ENCODE data around the gene ATP10A.

ATP10A gene

GRCh38 chr15:25893596-25893995 lies 30.5 kb upstream of the ATP10A start:
- no peak for TF ChIP-seq CTCF (IDR thresholded peaks at IDR 0.05)

DNA sequence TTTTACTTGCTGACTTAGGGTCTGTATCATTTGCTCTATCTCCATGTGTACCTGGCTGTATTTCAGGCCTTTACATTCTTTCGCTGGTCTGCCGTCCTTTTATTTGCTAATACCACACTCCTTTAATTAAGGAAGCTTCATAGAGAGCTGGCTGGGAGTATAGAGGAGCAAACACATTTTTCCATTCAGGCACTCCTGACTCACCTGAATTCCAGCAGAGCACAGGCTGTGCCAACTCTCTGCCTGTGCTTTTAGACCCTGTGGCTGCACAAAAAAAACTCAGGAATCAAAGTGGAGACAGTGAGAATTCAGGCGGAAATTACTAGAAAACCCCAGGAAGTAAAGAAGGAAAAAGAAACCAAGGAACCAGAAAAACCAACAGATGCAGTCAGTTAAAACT lies 29.0 kb upstream of the ATP10A start:
- TF ChIP-seq CTCF (IDR thresholded peaks at IDR 0.05), result no peak

DNA sequence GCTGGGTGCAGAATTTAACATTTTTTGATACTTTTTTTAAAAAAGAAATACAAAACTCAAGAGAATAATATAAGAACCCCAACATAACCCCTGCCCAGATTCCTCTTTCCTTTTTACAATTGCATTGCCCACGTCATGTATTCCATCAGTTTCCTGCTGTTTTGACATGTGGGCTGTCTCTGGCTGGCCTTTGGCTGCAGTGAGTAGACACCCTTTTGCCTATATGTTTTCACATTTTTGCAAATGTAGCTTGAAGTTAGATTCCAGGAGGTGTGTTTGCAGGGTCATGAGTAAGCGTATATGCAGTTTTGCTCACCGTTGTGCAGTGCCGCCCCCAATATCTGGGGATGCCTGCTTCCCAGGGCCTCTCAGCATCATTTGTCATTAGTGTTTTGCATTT lies 28.0 kb upstream of the ATP10A start:
- TF ChIP-seq CTCF (IDR thresholded peaks at IDR 0.05), result no peak

- TF ChIP-seq CTCF (IDR thresholded peaks at IDR 0.05), result no peak
Measured at GRCh38 chr15:25890529-25890928, 27.4 kb upstream of the ATP10A start.

DNA sequence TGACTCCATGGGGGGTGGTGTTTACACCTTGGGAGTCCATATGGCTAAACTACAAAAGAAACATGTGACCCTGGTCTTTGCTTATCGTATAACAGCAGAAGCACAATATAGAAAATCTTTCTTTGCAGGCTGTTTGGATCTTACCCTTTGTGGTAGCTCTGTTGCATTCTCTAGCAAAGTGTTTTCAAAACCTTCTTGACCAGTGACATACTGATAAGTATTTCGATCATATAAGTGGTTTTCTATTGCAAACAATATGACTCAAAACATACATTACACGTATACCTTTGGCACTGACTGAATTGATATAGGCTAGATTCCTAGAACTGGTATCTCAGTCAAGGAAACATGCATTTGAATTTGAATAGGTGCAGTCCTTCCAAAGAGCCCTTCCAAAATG lies 24.7 kb upstream of the ATP10A start:
- TF ChIP-seq CTCF (IDR thresholded peaks at IDR 0.05), result no peak

DNA sequence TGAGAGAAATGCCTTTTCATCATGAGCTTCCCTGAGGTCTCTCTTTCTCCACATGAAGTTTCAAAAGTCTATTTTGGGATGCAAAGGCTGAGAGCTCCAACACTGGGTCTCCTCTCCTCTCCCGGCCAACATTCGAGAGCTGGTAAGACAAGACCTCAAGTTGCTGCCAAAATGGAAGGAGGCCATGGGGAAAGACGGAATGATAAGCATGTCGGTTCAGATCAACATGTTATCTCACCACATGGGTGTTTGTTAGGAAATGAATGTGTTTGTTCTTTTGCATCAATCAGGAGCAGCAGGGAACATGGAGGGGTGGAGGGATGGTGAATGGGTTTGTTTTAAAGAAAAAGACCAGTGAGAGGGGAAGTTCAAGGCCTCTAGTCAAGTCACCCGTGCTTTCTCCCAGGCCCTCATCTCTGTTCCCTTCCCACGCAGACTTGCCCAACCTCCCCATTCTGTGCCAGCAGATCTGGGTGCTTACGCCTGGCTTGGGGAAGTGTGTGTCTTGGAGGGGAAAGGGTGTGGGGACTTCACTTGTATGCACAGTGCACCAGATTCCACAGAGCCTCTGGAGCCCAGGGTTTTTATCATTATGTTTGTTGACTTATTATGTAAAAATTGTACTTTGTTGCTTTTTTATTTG lies 23.5 kb upstream of the ATP10A start:
- no peak for TF ChIP-seq CTCF (IDR thresholded peaks at IDR 0.05)

- no peak for TF ChIP-seq CTCF (IDR thresholded peaks at IDR 0.05)
Measured at GRCh38 chr15:25884370-25884769, 21.2 kb upstream of the ATP10A start.

All from LNCAP (cell line).